Sigmoid colon (tissue), 7 donors: ENCODE measurements around the gene NCAPH2. TPM values are rescaled to one million over a fixed set of nuclear protein-coding genes. Genes with fewer than 3 reads are reported as not detected.

Experiments
- DNase-seq: peaks from one replicate; pipeline ENCODE4 v3.0.0-alpha.2; 2019
- H3K27ac ChIP-seq, 4 donors: fragments of 200-600 bp; sonication (generic); one replicate each; pipeline ENCODE4 v1.5.1; 2016 to 2019; ENCODE audit warnings: mild to moderate bottlenecking in 1 of 4
- H3K27me3 ChIP-seq, 3 donors: fragments of 200-600 bp; sonication (generic); one replicate each; pipeline ENCODE4 v1.5.1; 2019; ENCODE audit warnings: mild to moderate bottlenecking in 1 of 3
- H3K36me3 ChIP-seq, 4 donors: fragments of 200-600 bp; sonication (generic); one replicate each; pipeline ENCODE4 v1.5.1; 2016 to 2019
- H3K4me1 ChIP-seq, 4 donors: fragments of 200-600 bp; sonication (generic); one replicate each; pipeline ENCODE4 v1.5.1; 2017 to 2019
- H3K4me3 ChIP-seq, 4 donors: fragments of 200-600 bp; sonication (generic); one replicate each; pipeline ENCODE4 v1.5.1; 2017 to 2019; ENCODE audit warnings: mild to moderate bottlenecking in 2 of 4, moderate library complexity in 1 of 4
- H3K9me3 ChIP-seq, 4 donors: fragments of 200-600 bp in 3 of 4; sonication (generic) in 3 of 4; one replicate each; pipeline versions ENCODE4 v1.5.1 to v1.6.1; 2013 to 2019
- CTCF ChIP-seq, 4 experiments: fragments of 450-650 bp in 3 of 4; fragments of 200-600 bp in 1 of 4; IDR thresholded peaks; one replicate each; pipeline ENCODE4 v1.5.1; 2016 to 2019; ENCODE audit warnings: antibody characterized with exemption in 4 of 4, mild to moderate bottlenecking in 3 of 4, moderate library complexity in 2 of 4
- EP300 ChIP-seq, 4 donors: sonication (generic); formaldehyde crosslinking; IDR thresholded peaks; one replicate each; pipeline ENCODE4 v1.6.1; 2017; ENCODE audit warnings: antibody characterized with exemption in 4 of 4
- POLR2A ChIP-seq, 2 donors: fragments of 450-650 bp; IDR thresholded peaks; one replicate each; pipeline ENCODE4 v1.6.1; 2016; ENCODE audit warnings: antibody characterized with exemption in 2 of 2, mild to moderate bottlenecking in 2 of 2, moderate library complexity in 2 of 2
- POLR2AphosphoS5 ChIP-seq, 4 donors: sonication (generic); formaldehyde crosslinking; IDR thresholded peaks; one replicate each; pipeline ENCODE4 v1.6.1; 2017; ENCODE audit warnings: antibody characterized with exemption in 4 of 4
- WGBS, 2 donors: extraction: QIAGEN DNeasy Blood & Tissue Kit; methylation state at CpG; one replicate each; pipeline ENCODE4 v1.1.7; 2013; 5-methylcytosine and 5-hydroxymethylcytosine counted together
- intact Hi-C: fragments of 100-400 bp; cut with DNase I; formaldehyde crosslinking; loops from one replicate; pipeline ENCODE4 v1.15.1; 2023
- polyA plus RNA-seq, 3 donors: library from polyadenylated mRNA; stranded (reverse); fragments of 200-250 nt; gene quantifications; one replicate each; pipeline ENCODE4 v1.2.3, GENCODE V29; 2013
- total RNA-seq, 4 donors: library from RNA; depleted of rRNA; stranded (reverse); fragments of >200 nt; gene quantifications; one replicate each; pipeline ENCODE4 v1.1.0, GENCODE V29; 2016
- donor health status: healthy with polysubstance abuse.
- donor health status: Bipolar disorder and iron deficiency.
- donor health status: healthy.

Gene NCAPH2
- total and polyA plus RNA-seq, 7 donors, result 20.3 to 54.0 (median 34.8) TPM

GRCh38 chr22:50571264-50572175 lies 63.5 kb downstream of the NCAPH2 start:
- TF ChIP-seq CTCF (IDR thresholded peaks at IDR 0.05) (no peak), EP300 (IDR thresholded peaks at IDR 0.05) (no peak), POLR2A (IDR thresholded peaks at IDR 0.05) (no peak), POLR2AphosphoS5 (IDR thresholded peaks at IDR 0.05) (no peak)
- 60 to 89% methylated on average over 26 of the region's 26 CpGs for WGBS, 2 donors
- no peak overlapping the region for H3K27ac ChIP-seq
- H3K27me3 ChIP-seq, result peaks cover 0 to under 1% (median 0%) of the 10 kb centered on the region in 3 donors
- H3K4me3 ChIP-seq, result no peak overlapping the region
- H3K4me1 ChIP-seq, result no peaks in the 10 kb centered on the region
- H3K9me3 ChIP-seq, result no peaks in the 10 kb centered on the region
- intact Hi-C loops, result no loop called here
- peaks cover 0 to 29% (median 0%) of the 10 kb centered on the region in 4 donors for H3K36me3 ChIP-seq
- no peak for DNase-seq

- Histone ChIP-seq H3K27me3 (peaks cover 4 to 15% (median 10%) of the 10 kb centered on the region in 3 donors), H3K4me3 (no peak overlapping the region), H3K9me3 (no peaks in the 10 kb centered on the region), H3K36me3 (peaks cover 0 to 29% (median 0%) of the 10 kb centered on the region in 4 donors), H3K27ac (no peak overlapping the region), H3K4me1 (peaks cover 0 to 4% (median 2%) of the 10 kb centered on the region in 4 donors)
- intact Hi-C loops, result no loop called here
- WGBS, 2 donors, result 94 to 97% methylated on average over 11 of the region's 11 CpGs
- DNase-seq, result no peak
- TF ChIP-seq EP300 (IDR thresholded peaks at IDR 0.05) (no peak), CTCF (IDR thresholded peaks at IDR 0.05) (no peak), POLR2AphosphoS5 (IDR thresholded peaks at IDR 0.05) (no peak), POLR2A (IDR thresholded peaks at IDR 0.05) (no peak)
Measured at GRCh38 chr22:50572965-50573364, 64.9 kb downstream of the NCAPH2 start.

- WGBS, 2 donors, result 91 to 93% methylated on average over 26 of the region's 26 CpGs
- intact Hi-C loops, result no loop called here
- Histone ChIP-seq H3K9me3 (no peaks in the 10 kb centered on the region), H3K4me1 (peaks cover 0 to 12% (median 10%) of the 10 kb centered on the region in 4 donors), H3K4me3 (no peak overlapping the region), H3K27me3 (peaks cover 10 to 23% (median 17%) of the 10 kb centered on the region in 3 donors), H3K36me3 (peaks cover 0 to 29% (median 0%) of the 10 kb centered on the region in 4 donors), H3K27ac (no peak overlapping the region)
- no peak for TF ChIP-seq POLR2A (IDR thresholded peaks at IDR 0.05)
- no peak for DNase-seq
Measured at GRCh38 chr22:50573491-50574382, 65.7 kb downstream of the NCAPH2 start.

- TF ChIP-seq POLR2AphosphoS5 (IDR thresholded peaks at IDR 0.05) (no peak), POLR2A (IDR thresholded peaks at IDR 0.05) (no peak)
- Histone ChIP-seq H3K27ac (no peak overlapping the region), H3K9me3 (no peaks in the 10 kb centered on the region), H3K27me3 (peaks cover 11 to 25% (median 18%) of the 10 kb centered on the region in 3 donors), H3K4me1 (peaks cover 0 to 17% (median 13%) of the 10 kb centered on the region in 4 donors), H3K4me3 (no peak overlapping the region), H3K36me3 (peaks cover 0 to 24% (median 0%) of the 10 kb centered on the region in 4 donors)
- DNase-seq, result no peak
- WGBS, 2 donors, result 94 to 96% methylated on average over 11 of the region's 11 CpGs
- intact Hi-C loops, result no loop called here
Measured at GRCh38 chr22:50574383-50574755, 66.3 kb downstream of the NCAPH2 start.

Other genes with a start within 250 kb of the NCAPH2 start
- 1 to 10 TPM; 2.5 to 10.0 (median 6.7) TPM for gene MAPK12, start 246.5 kb upstream of the NCAPH2 start, total RNA-seq
- 1 to 10 TPM in 2 of 3 donors, under 1 TPM in 1; 0.60 to 6.0 (median 2.1) TPM for gene MAPK12, start 246.5 kb upstream of the NCAPH2 start, polyA plus RNA-seq
- 1 to 10 TPM in 3 of 4 donors, under 1 TPM in 1; 0.82 to 6.6 (median 4.5) TPM for gene MAPK11, start 237.8 kb upstream of the NCAPH2 start, total RNA-seq
- gene MAPK11, start 237.8 kb upstream of the NCAPH2 start, polyA plus RNA-seq, result 1 to 10 TPM in 2 of 3 donors, under 1 TPM in 1; 0.23 to 7.3 (median 1.2) TPM
- 100 to 1,000 TPM in 1 of 4 donors, 10 to 100 TPM in 3; 60.4 to 150 (median 68.7) TPM for gene PLXNB2, start 200.6 kb upstream of the NCAPH2 start, total RNA-seq
- gene PLXNB2, start 200.6 kb upstream of the NCAPH2 start, polyA plus RNA-seq, result 100 to 1,000 TPM in 1 of 3 donors, 10 to 100 TPM in 2; 18.6 to 142 (median 35.8) TPM
- gene DENND6B, start 181.2 kb upstream of the NCAPH2 start, total RNA-seq, result 1 to 10 TPM; 2.1 to 7.2 (median 2.8) TPM
- 1 to 10 TPM in 2 of 3 donors, under 1 TPM in 1; 0.69 to 4.4 (median 1.2) TPM for gene DENND6B, start 181.2 kb upstream of the NCAPH2 start, polyA plus RNA-seq
- gene PPP6R2, start 164.9 kb upstream of the NCAPH2 start, total RNA-seq, result 10 to 100 TPM; 29.0 to 64.5 (median 43.9) TPM
- 10 to 100 TPM; 15.0 to 57.5 (median 22.4) TPM for gene PPP6R2, start 164.9 kb upstream of the NCAPH2 start, polyA plus RNA-seq
- gene SBF1, start 33.2 kb upstream of the NCAPH2 start, total RNA-seq, result 10 to 100 TPM; 23.2 to 53.7 (median 32.3) TPM
- gene SBF1, start 33.2 kb upstream of the NCAPH2 start, polyA plus RNA-seq, result 10 to 100 TPM; 13.8 to 67.3 (median 17.3) TPM
- not detected for gene ADM2, start 26.7 kb upstream of the NCAPH2 start, total RNA-seq
- gene ADM2, start 26.7 kb upstream of the NCAPH2 start, polyA plus RNA-seq, result 1 to 10 TPM; 1.2 to 8.6 (median 3.2) TPM
- gene MIOX, start 21.4 kb upstream of the NCAPH2 start, total RNA-seq, result not detected
- gene MIOX, start 21.4 kb upstream of the NCAPH2 start, polyA plus RNA-seq, result under 1 TPM in 1 of 3 donors, not detected in 2; 0.20 TPM
- 10 to 100 TPM; 24.8 to 52.5 (median 45.3) TPM for gene LMF2, start 522 bp upstream of the NCAPH2 start, total RNA-seq
- 10 to 100 TPM in 2 of 3 donors, 1 to 10 TPM in 1; 7.2 to 61.1 (median 11.3) TPM for gene LMF2, start 522 bp upstream of the NCAPH2 start, polyA plus RNA-seq
- gene SCO2, start 17.4 kb downstream of the NCAPH2 start, total RNA-seq, result 1 to 10 TPM in 3 of 4 donors, not detected in 1; 1.3 to 1.8 (median 1.4) TPM
- 1 to 10 TPM; 3.9 to 5.4 (median 5.1) TPM for gene SCO2, start 17.4 kb downstream of the NCAPH2 start, polyA plus RNA-seq
- 10 to 100 TPM; 20.0 to 44.3 (median 22.5) TPM for gene TYMP, start 21.8 kb downstream of the NCAPH2 start, total RNA-seq
- 100 to 1,000 TPM in 1 of 3 donors, 10 to 100 TPM in 2; 17.4 to 169 (median 89.5) TPM for gene TYMP, start 21.8 kb downstream of the NCAPH2 start, polyA plus RNA-seq
- gene KLHDC7B, start 37.7 kb downstream of the NCAPH2 start, total RNA-seq, result not detected
- gene KLHDC7B, start 37.7 kb downstream of the NCAPH2 start, polyA plus RNA-seq, result 1 to 10 TPM in 1 of 3 donors, not detected in 2; 2.0 TPM
- not detected for gene SYCE3, start 54.7 kb downstream of the NCAPH2 start, total RNA-seq
- gene SYCE3, start 54.7 kb downstream of the NCAPH2 start, polyA plus RNA-seq, result not detected
- 10 to 100 TPM in 1 of 4 donors, 1 to 10 TPM in 3; 1.4 to 10.2 (median 6.1) TPM for gene CPT1B, start 70.2 kb downstream of the NCAPH2 start, total RNA-seq
- gene CPT1B, start 70.2 kb downstream of the NCAPH2 start, polyA plus RNA-seq, result 10 to 100 TPM in 1 of 3 donors, 1 to 10 TPM in 2; 3.2 to 22.6 (median 4.2) TPM
- gene CHKB, start 74.6 kb downstream of the NCAPH2 start, total RNA-seq, result 10 to 100 TPM; 22.0 to 55.1 (median 39.2) TPM
- 10 to 100 TPM; 24.7 to 90.0 (median 37.8) TPM for gene CHKB, start 74.6 kb downstream of the NCAPH2 start, polyA plus RNA-seq
- 1 to 10 TPM in 3 of 4 donors, under 1 TPM in 1; 0.66 to 2.9 (median 2.0) TPM for gene MAPK8IP2, start 92.6 kb downstream of the NCAPH2 start, total RNA-seq
- 1 to 10 TPM in 1 of 3 donors, under 1 TPM in 2; under 0.01 to 1.9 (median 0.23) TPM for gene MAPK8IP2, start 92.6 kb downstream of the NCAPH2 start, polyA plus RNA-seq
- gene ARSA, start 119.9 kb downstream of the NCAPH2 start, total RNA-seq, result 10 to 100 TPM; 19.3 to 26.3 (median 23.8) TPM
- gene ARSA, start 119.9 kb downstream of the NCAPH2 start, polyA plus RNA-seq, result 10 to 100 TPM; 10.8 to 56.9 (median 26.8) TPM
- gene SHANK3, start 164.6 kb downstream of the NCAPH2 start, total RNA-seq, result 10 to 100 TPM in 1 of 4 donors, 1 to 10 TPM in 3; 2.5 to 14.4 (median 3.7) TPM
- gene SHANK3, start 164.6 kb downstream of the NCAPH2 start, polyA plus RNA-seq, result 1 to 10 TPM in 1 of 3 donors, under 1 TPM in 2; 0.23 to 6.6 (median 0.60) TPM
- under 1 TPM in 1 of 4 donors, not detected in 3; 0.68 TPM for gene ACR, start 230.0 kb downstream of the NCAPH2 start, total RNA-seq
- under 1 TPM in 1 of 3 donors, not detected in 2; 0.06 TPM for gene ACR, start 230.0 kb downstream of the NCAPH2 start, polyA plus RNA-seq